K562 (cell line): ENCODE data around the gene UCKL1. TPM values are rescaled to one million over a fixed set of nuclear protein-coding genes. Genes with fewer than 3 reads are reported as not detected.

Experiments used
- ELF4 ChIP-seq: fragments of 450-650 bp; formaldehyde crosslinking; IDR thresholded peaks from 2 replicates; pipeline ENCODE4 v1.4.0; 2022; ENCODE audit warnings: missing genetic modification characterization
- FOXK2 ChIP-seq, 2 experiments: fragments of 450-650 bp; IDR thresholded peaks in 1 of 2; conservative IDR thresholded peaks in 1 of 2; 2 replicates each; pipeline ENCODE4 v1.6.1; 2016; ENCODE audit warnings: low read depth in 2 of 2, mild to moderate bottlenecking in 1 of 2
- HMGN3 ChIP-seq: IDR thresholded peaks from 2 replicates; pipeline ENCODE4 v1.6.1; 2011; ENCODE audit warnings: borderline replicate concordance, low read depth, mild to moderate bottlenecking, mixed read lengths, low read length; ENCODE audit not compliant: insufficient read length; ENCODE audit errors: extremely low read depth
- L3MBTL2 ChIP-seq: fragments of 450-650 bp; IDR thresholded peaks from 2 replicates; pipeline ENCODE4 v1.6.1; 2016; ENCODE audit warnings: mild to moderate bottlenecking, moderate library complexity
- MECOM ChIP-seq: fragments of 250-450 bp; sonication (Bioruptor Pico); IDR thresholded peaks from 2 replicates; pipeline ENCODE4 v1.8.0; 2022; ENCODE audit warnings: inconsistent platforms
- MTF1 ChIP-seq: fragments of 250-450 bp; sonication (Bioruptor Pico); IDR thresholded peaks from 2 replicates; pipeline ENCODE4 v1.9.0; 2021; ENCODE audit warnings: moderate library complexity, mild to moderate bottlenecking, inconsistent platforms, borderline replicate concordance
- NR3C1 ChIP-seq: sonication (generic); formaldehyde crosslinking; IDR thresholded peaks from 2 replicates; pipeline ENCODE4 v1.8.1; 2022; ENCODE audit warnings: missing genetic modification reagents
- ZNF212 ChIP-seq: fragments of 450-650 bp; formaldehyde crosslinking; IDR thresholded peaks from 2 replicates; pipeline ENCODE4 v1.4.0; 2020; ENCODE audit warnings: mild to moderate bottlenecking
- ZNF780A ChIP-seq: fragments of 250-450 bp; sonication (Bioruptor Pico); IDR thresholded peaks from 2 replicates; pipeline ENCODE4 v1.5.0; 2021; ENCODE audit warnings: mild to moderate bottlenecking
- ZZZ3 ChIP-seq: fragments of 450-650 bp; IDR thresholded peaks from 2 replicates; pipeline ENCODE4 v1.6.1; 2016; ENCODE audit warnings: antibody characterized with exemption, mild to moderate bottlenecking, moderate library complexity
- polyA plus RNA-seq, 8 experiments: library from polyadenylated mRNA; depleted of rRNA in 4 of 8; stranded (reverse) in 5 of 8; unstranded in 3 of 8; fragments of >200 nt; fragmentation: Nextera tagmentation in 2 of 8; fragmentation: Illumina TruSeq in 1 of 8; extraction: Ambion mirVana in 2 of 8; extraction: Trizol in 1 of 8; gene quantifications; 2 replicates each; pipeline versions ENCODE4 v1.2.1 to v1.2.3, GENCODE V29; 2011 to 2014; ENCODE audit warnings: inconsistent platforms in 1 of 8, missing spikeins in 1 of 8
- total RNA-seq, 7 experiments: library from RNA; depleted of rRNA in 6 of 7; stranded (reverse); fragments of >200 nt in 6 of 7; fragmentation: Illumina TruSeq in 2 of 7; extraction: Trizol in 2 of 7; gene quantifications; 2 replicates each; pipeline versions ENCODE4 v1.2.1 to v1.2.3, GENCODE V29; 2011 to 2021; ENCODE audit warnings: low replicate concordance in 1 of 7
- TF ChIP-seq, protein P1 (sequence below): IDR thresholded peaks from 2 replicates; pipeline ENCODE4 v1.6.1; 2014; ENCODE audit warnings: antibody characterized with exemption
- TF ChIP-seq, protein P2 (sequence below): sonication (generic); formaldehyde crosslinking; IDR thresholded peaks from 2 replicates; pipeline ENCODE4 v1.8.0; 2022; ENCODE audit warnings: mild to moderate bottlenecking, missing genetic modification reagents, borderline replicate concordance
- TF ChIP-seq, protein P3 (sequence below), 2 experiments: fragments of 450-650 bp; formaldehyde crosslinking in 1 of 2; IDR thresholded peaks; 2 replicates each; pipeline versions ENCODE4 v1.4.0 to v1.6.1; 2014 to 2020; ENCODE audit warnings: mild to moderate bottlenecking in 2 of 2, borderline replicate concordance in 1 of 2, low read depth in 1 of 2

The UCKL1 gene
- total and polyA plus RNA-seq, 9 of the 15 experiments (the other 6 are each of a cell fraction or from before 2014, with no cell fraction given), result 3.1 to 52.8 (median 24.2) TPM

DNA sequence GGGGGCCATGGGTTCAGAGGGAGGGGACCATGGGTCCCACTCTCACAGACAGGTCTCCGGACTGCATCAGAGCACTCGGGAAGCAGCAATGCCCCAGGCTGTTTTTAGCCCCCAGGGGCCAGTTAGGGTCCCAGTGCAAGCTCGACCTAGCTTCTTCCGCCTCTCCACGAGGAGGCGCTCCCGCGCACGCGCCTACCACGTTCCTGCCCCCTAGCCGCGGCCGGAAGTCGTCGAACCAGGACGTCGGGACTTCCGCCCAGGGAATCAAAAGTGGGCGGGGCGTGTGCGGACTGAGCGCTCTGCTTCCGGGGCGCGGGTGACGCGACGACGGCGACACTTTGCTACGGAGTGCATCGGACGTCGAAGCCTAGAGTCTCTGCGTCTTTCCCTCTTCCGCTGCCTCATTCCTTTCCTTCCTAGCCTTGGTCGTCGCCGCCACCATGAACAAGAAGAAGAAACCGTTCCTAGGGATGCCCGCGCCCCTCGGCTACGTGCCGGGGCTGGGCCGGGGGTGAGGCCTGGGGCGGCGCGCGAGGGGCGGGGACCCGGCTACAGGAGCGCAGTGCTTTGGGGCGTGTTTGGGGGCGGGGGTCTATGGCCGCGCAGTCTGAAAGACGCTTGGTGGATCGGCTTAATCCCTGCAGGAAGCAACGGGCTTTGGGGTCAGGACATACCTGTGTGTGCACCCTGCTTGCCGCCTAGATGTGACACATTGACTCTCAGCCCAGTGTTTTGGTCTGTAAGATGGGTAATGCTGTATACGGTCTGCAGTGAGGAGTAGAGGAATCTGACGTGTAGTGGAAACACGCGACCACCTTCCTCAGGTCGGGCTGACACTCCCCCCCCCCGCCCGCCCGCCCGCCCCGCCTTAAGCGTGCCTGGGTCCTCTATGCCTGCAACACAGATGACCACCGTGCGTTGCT, 24.9 kb upstream of the UCKL1 start, which contains the start of gene PRPF6 (continued):
- TF ChIP-seq ZZZ3 (no peak; the same call in 1 of the 2 replicates), ZNF212 (CRISPR knock-in tag) (no peak), ZNF780A (CRISPR knock-in tag) (no peak), ELF4 (CRISPR knock-in tag) (no peak), FOXK2 (conservative IDR thresholded peaks at IDR 0.05 in 1 of 2, IDR thresholded peaks at IDR 0.05 in 1 of 2; ENCODE audit: low read depth in 2 of 2) (peak; percentile 79 to 82), MECOM (CRISPR knock-in tag) (no peak), MTF1 (CRISPR knock-in tag) (no peak), NR3C1 (CRISPR knock-in tag) (no peak), HMGN3 (peak; percentile 72), L3MBTL2 (peak; percentile 82)
- TF ChIP-seq, protein P1, sequence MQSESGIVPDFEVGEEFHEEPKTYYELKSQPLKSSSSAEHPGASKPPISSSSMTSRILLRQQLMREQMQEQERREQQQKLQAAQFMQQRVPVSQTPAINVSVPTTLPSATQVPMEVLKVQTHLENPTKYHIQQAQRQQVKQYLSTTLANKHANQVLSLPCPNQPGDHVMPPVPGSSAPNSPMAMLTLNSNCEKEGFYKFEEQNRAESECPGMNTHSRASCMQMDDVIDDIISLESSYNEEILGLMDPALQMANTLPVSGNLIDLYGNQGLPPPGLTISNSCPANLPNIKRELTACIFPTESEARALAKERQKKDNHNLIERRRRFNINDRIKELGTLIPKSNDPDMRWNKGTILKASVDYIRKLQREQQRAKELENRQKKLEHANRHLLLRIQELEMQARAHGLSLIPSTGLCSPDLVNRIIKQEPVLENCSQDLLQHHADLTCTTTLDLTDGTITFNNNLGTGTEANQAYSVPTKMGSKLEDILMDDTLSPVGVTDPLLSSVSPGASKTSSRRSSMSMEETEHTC, result 0 out of 2 replicates have a peak, but pooled peaks have one; percentile 26
- TF ChIP-seq, protein P2, sequence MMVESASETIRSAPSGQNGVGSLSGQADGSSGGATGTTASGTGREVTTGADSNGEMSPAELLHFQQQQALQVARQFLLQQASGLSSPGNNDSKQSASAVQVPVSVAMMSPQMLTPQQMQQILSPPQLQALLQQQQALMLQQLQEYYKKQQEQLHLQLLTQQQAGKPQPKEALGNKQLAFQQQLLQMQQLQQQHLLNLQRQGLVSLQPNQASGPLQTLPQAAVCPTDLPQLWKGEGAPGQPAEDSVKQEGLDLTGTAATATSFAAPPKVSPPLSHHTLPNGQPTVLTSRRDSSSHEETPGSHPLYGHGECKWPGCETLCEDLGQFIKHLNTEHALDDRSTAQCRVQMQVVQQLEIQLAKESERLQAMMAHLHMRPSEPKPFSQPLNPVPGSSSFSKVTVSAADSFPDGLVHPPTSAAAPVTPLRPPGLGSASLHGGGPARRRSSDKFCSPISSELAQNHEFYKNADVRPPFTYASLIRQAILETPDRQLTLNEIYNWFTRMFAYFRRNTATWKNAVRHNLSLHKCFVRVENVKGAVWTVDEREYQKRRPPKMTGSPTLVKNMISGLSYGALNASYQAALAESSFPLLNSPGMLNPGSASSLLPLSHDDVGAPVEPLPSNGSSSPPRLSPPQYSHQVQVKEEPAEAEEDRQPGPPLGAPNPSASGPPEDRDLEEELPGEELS (CRISPR knock-in tag), result no peak
- TF ChIP-seq, protein P3, sequence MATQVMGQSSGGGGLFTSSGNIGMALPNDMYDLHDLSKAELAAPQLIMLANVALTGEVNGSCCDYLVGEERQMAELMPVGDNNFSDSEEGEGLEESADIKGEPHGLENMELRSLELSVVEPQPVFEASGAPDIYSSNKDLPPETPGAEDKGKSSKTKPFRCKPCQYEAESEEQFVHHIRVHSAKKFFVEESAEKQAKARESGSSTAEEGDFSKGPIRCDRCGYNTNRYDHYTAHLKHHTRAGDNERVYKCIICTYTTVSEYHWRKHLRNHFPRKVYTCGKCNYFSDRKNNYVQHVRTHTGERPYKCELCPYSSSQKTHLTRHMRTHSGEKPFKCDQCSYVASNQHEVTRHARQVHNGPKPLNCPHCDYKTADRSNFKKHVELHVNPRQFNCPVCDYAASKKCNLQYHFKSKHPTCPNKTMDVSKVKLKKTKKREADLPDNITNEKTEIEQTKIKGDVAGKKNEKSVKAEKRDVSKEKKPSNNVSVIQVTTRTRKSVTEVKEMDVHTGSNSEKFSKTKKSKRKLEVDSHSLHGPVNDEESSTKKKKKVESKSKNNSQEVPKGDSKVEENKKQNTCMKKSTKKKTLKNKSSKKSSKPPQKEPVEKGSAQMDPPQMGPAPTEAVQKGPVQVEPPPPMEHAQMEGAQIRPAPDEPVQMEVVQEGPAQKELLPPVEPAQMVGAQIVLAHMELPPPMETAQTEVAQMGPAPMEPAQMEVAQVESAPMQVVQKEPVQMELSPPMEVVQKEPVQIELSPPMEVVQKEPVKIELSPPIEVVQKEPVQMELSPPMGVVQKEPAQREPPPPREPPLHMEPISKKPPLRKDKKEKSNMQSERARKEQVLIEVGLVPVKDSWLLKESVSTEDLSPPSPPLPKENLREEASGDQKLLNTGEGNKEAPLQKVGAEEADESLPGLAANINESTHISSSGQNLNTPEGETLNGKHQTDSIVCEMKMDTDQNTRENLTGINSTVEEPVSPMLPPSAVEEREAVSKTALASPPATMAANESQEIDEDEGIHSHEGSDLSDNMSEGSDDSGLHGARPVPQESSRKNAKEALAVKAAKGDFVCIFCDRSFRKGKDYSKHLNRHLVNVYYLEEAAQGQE (IDR thresholded peaks at IDR 0.05; ENCODE audit: borderline replicate concordance), result peak; percentile 10; the same call in 1 of the 2 replicates
- TF ChIP-seq, protein P3 (CRISPR knock-in tag; IDR thresholded peaks at IDR 0.05; ENCODE audit: low read depth), result no peak
